ENCODE results near the gene STAG3. TPM values are rescaled to one million over a fixed set of nuclear protein-coding genes. Genes with fewer than 3 reads are reported as not detected.
A peak's percentile ranks its signal among the peaks of the same experiment; 100 is the strongest.
"Not testable (repeated sequence)": the region's sequence is repeated elsewhere in the genome, so short reads cannot be mapped to it uniquely, and the experiment has no call there.

STAG3 gene
- total RNA-seq (10 to 100 TPM in 1 of 5 experiments, 1 to 10 TPM in 4; 5.5 to 24.6 (median 9.5) TPM), polyA plus RNA-seq (1 to 10 TPM; 2.4 to 6.5 TPM), total RNA-seq (3.8 reads per million, percentile 19 among the genes with 10 or more reads in this experiment)

GRCh38 chr7:100177045-100178001 lies at the start of gene STAG3, which contains the start of gene GPC2:
Gene STAG3 (plus strand): TSS chr7:100177918. CDS start chr7:100180557, 2,639 bp downstream.
Gene GPC2 (minus strand): TSS chr7:100177381. CDS start chr7:100177199, 182 bp downstream.
- Histone ChIP-seq H3K27me3 (ENCODE audit: control insufficient read depth in 2 of 2, insufficient read depth in 2 of 2, low read length in 2 of 2) (no peaks in the 10 kb centered on the region), H3K9me3 (ENCODE audit: control insufficient read depth in 2 of 3, low read length in 3 of 3) (no peaks in the 10 kb centered on the region), H3K27ac (ENCODE audit: low read depth, low read length) (peak within 1 kb of the TSS; percentile 76), H3K4me1 (ENCODE audit: control insufficient read depth in 2 of 2, insufficient read depth in 2 of 2, low read length in 2 of 2) (peaks cover 7 to 28% of the 10 kb centered on the region in 2 donors), H3K4me3 (ENCODE audit: low read length) (peak within 1 kb of the TSS; percentile 70), H3K36me3 (ENCODE audit: control insufficient read depth in 2 of 3, insufficient read depth in 3 of 3, low read length in 3 of 3) (peaks cover 0 to 10% (median 0%) of the 10 kb centered on the region in 3 experiments)
- intact Hi-C loops (cut with micrococcal nuclease) = loop anchor here (1.0 to 5.0 kb wide), 11 partner anchors 8 to 435 kb away; partner anchors contain the start of genes LAMTOR4 (in 2 of the 2), MEPCE (in 2 of the 2), TRAPPC14 (in 2 of the 2) and AP4M1 (in 1 of the 2)
- H3K4me1 Mint-ChIP-seq = peaks cover 28 to 67% (median 52%) of the 10 kb centered on the region in 7 donors
- H3K9me3 Mint-ChIP-seq = peaks cover 0 to 11% (median 2%) of the 10 kb centered on the region in 11 donors
- H3K36me3 Mint-ChIP-seq = peaks cover 0 to 11% (median 0%) of the 10 kb centered on the region in 5 donors
- ATAC-seq (peak; percentile 97), DNase-seq (peak; percentile 95 to 99 (median 98))
- H3K4me3 Mint-ChIP-seq = peak within 1 kb of the TSS; percentile 76 to 84 (median 80)
- CTCF ChIA-PET = interaction anchor here (0.6 to 2.9 kb wide), 6 partner anchors 11 to 45 kb away, joined by 3 to 14 read pairs (median 4); no protein-coding TSS in a partner anchor
- POLR2A ChIA-PET = interaction anchor here (0.6 to 20.9 kb wide), 20 partner anchors 12 to 257 kb away, joined by 3 to 383 read pairs (median 4); partner anchors contain the start of genes AP4M1, COPS6, GAL3ST4 and LAMTOR4
- H3K27ac Mint-ChIP-seq = peak within 1 kb of the TSS; percentile 42 to 92 (median 78)
- H3K27me3 Mint-ChIP-seq = peaks cover 0 to 4% (median 0%) of the 10 kb centered on the region in 5 donors

- Mint-ChIP-seq H3K4me1 (peaks cover 13 to 51% (median 33%) of the 10 kb centered on the region in 7 donors), H3K36me3 (peaks cover 0 to 5% (median 0%) of the 10 kb centered on the region in 5 donors), H3K4me3 (peak overlapping the region; percentile 66 to 100 (median 91)), H3K9me3 (peaks cover 0 to 4% (median 0%) of the 10 kb centered on the region in 11 donors), H3K27ac (peak overlapping the region in 8 of 9 donors; percentile 62 to 86 (median 80)), H3K27me3 (no peaks in the 10 kb centered on the region)
- Histone ChIP-seq H3K4me3 (ENCODE audit: low read length) (peak overlapping the region; percentile 99), H3K36me3 (ENCODE audit: control insufficient read depth in 2 of 3, insufficient read depth in 3 of 3, low read length in 3 of 3) (peaks cover 0 to 22% (median 0%) of the 10 kb centered on the region in 3 experiments), H3K27me3 (ENCODE audit: control insufficient read depth in 2 of 2, insufficient read depth in 2 of 2, low read length in 2 of 2) (no peaks in the 10 kb centered on the region), H3K4me1 (ENCODE audit: control insufficient read depth in 2 of 2, insufficient read depth in 2 of 2, low read length in 2 of 2) (peaks cover 20 to 33% of the 10 kb centered on the region in 2 donors), H3K9me3 (ENCODE audit: control insufficient read depth in 2 of 3, low read length in 3 of 3) (no peaks in the 10 kb centered on the region), H3K27ac (ENCODE audit: low read depth, low read length) (peak overlapping the region; percentile 98)
- ATAC-seq (no peak), DNase-seq (no peak)
- ChIA-PET CTCF (interaction anchor here (0.5 to 3.3 kb wide), 8 partner anchors 8 to 213 kb away, joined by 3 to 8 read pairs (median 4); no protein-coding TSS in a partner anchor), POLR2A (interaction anchor here (0.6 to 2.8 kb wide), 22 partner anchors 8 to 345 kb away, joined by 3 to 15 read pairs (median 4); partner anchors contain the start of genes AP4M1, GAL3ST4, GPC2 and MCM7)
- intact Hi-C loops (cut with micrococcal nuclease) = no loop called here
These were observed 49.1 kb upstream of the STAG3 start for GRCh38 chr7:100128637-100128963.

GRCh38 chr7:100130220-100130607 lies 47.5 kb upstream of the STAG3 start:
- H3K27ac ChIP-seq (ENCODE audit: low read depth, low read length); ATAC-seq; H3K4me3 ChIP-seq (ENCODE audit: low read length); H3K27me3 Mint-ChIP-seq; H3K27me3 ChIP-seq (ENCODE audit: control insufficient read depth in 2 of 2, insufficient read depth in 2 of 2, low read length in 2 of 2); H3K9me3 ChIP-seq (ENCODE audit: control insufficient read depth in 2 of 3, low read length in 3 of 3); H3K36me3 Mint-ChIP-seq; H3K9me3 Mint-ChIP-seq; H3K27ac Mint-ChIP-seq; DNase-seq: not testable (repeated sequence)
- Histone ChIP-seq H3K36me3 (ENCODE audit: control insufficient read depth in 2 of 3, insufficient read depth in 3 of 3, low read length in 3 of 3) (peaks cover 0 to 10% (median 0%) of the 10 kb centered on the region in 3 experiments), H3K4me1 (ENCODE audit: control insufficient read depth in 2 of 2, insufficient read depth in 2 of 2, low read length in 2 of 2) (peaks cover 18 to 33% of the 10 kb centered on the region in 2 donors)
- H3K4me3 Mint-ChIP-seq = peak overlapping the region in 1 of 10 donors; percentile 10
- intact Hi-C loops (cut with micrococcal nuclease) = loop anchor here (2.0 to 5.0 kb wide), 4 partner anchors 37 to 217 kb away; partner anchors contain the start of genes AZGP1 (in 1 of the 2) and GAL3ST4 (in 1 of the 2)
- ChIA-PET POLR2A (interaction anchor here (0.5 to 4.6 kb wide), 10 partner anchors 10 to 219 kb away, joined by 3 to 16 read pairs (median 4); partner anchors contain the start of genes AP4M1, CNPY4, LAMTOR4 and MCM7), CTCF (interaction anchor here (0.7 to 5.6 kb wide), 14 partner anchors 10 to 1158 kb away, joined by 3 to 84 read pairs (median 5); partner anchors contain the start of genes COPS6, GPC2, PVRIG and STAG3)
- peaks cover 13 to 40% (median 23%) of the 10 kb centered on the region in 7 donors for H3K4me1 Mint-ChIP-seq

GRCh38 chr7:100130608-100131453 lies 46.9 kb upstream of the STAG3 start:
- ChIA-PET POLR2A (interaction anchor here (0.5 to 4.6 kb wide), 10 partner anchors 11 to 219 kb away, joined by 3 to 16 read pairs (median 3); partner anchors contain the start of genes AP4M1, CNPY4, LAMTOR4 and MCM7), CTCF (interaction anchor here (0.6 to 5.6 kb wide), 19 partner anchors 10 to 283 kb away, joined by 3 to 84 read pairs (median 5); partner anchors contain the start of genes AP4M1, COPS6, GPC2 and MCM7)
- H3K36me3 ChIP-seq (ENCODE audit: control insufficient read depth in 2 of 3, insufficient read depth in 3 of 3, low read length in 3 of 3) = peaks cover 0 to 9% (median 0%) of the 10 kb centered on the region in 3 experiments
- H3K4me1 Mint-ChIP-seq = peaks cover 8 to 35% (median 23%) of the 10 kb centered on the region in 7 donors
- no peak overlapping the region for H3K27ac Mint-ChIP-seq
- H3K9me3 Mint-ChIP-seq = peaks cover 0 to 4% (median 0%) of the 10 kb centered on the region in 11 donors
- peak overlapping the region; percentile 48 for H3K4me3 ChIP-seq (ENCODE audit: low read length)
- no peaks in the 10 kb centered on the region for H3K27me3 Mint-ChIP-seq
- intact Hi-C loops (cut with micrococcal nuclease) = loop anchor here (1.0 to 5.0 kb wide), 9 partner anchors 30 to 218 kb away; partner anchors contain the start of genes AP4M1 (in 1 of the 2), AZGP1 (in 1 of the 2), GAL3ST4 (in 1 of the 2) and MCM7 (in 1 of the 2)
- ATAC-seq = peak; percentile 26
- H3K4me1 ChIP-seq (ENCODE audit: control insufficient read depth in 2 of 2, insufficient read depth in 2 of 2, low read length in 2 of 2) = peaks cover 13 to 27% of the 10 kb centered on the region in 2 donors
- H3K36me3 Mint-ChIP-seq = no peaks in the 10 kb centered on the region
- no peak overlapping the region for H3K27ac ChIP-seq (ENCODE audit: low read depth, low read length)
- no peaks in the 10 kb centered on the region for H3K27me3 ChIP-seq (ENCODE audit: control insufficient read depth in 2 of 2, insufficient read depth in 2 of 2, low read length in 2 of 2)
- H3K4me3 Mint-ChIP-seq = peak overlapping the region in 6 of 10 donors; percentile 29 to 53 (median 44)
- H3K9me3 ChIP-seq (ENCODE audit: control insufficient read depth in 2 of 3, low read length in 3 of 3) = no peaks in the 10 kb centered on the region
- DNase-seq = peak; percentile 73 to 89 (median 81)

GRCh38 chr7:100132126-100132525 lies 45.6 kb upstream of the STAG3 start:
- no peaks in the 10 kb centered on the region for H3K9me3 Mint-ChIP-seq
- Histone ChIP-seq H3K4me3 (ENCODE audit: low read length) (no peak overlapping the region), H3K36me3 (ENCODE audit: control insufficient read depth in 2 of 3, insufficient read depth in 3 of 3, low read length in 3 of 3) (peaks cover 0 to 3% (median 0%) of the 10 kb centered on the region in 3 experiments), H3K27ac (ENCODE audit: low read depth, low read length) (no peak overlapping the region), H3K9me3 (ENCODE audit: control insufficient read depth in 2 of 3, low read length in 3 of 3) (no peaks in the 10 kb centered on the region), H3K27me3 (ENCODE audit: control insufficient read depth in 2 of 2, insufficient read depth in 2 of 2, low read length in 2 of 2) (no peaks in the 10 kb centered on the region), H3K4me1 (ENCODE audit: control insufficient read depth in 2 of 2, insufficient read depth in 2 of 2, low read length in 2 of 2) (peaks cover 13 to 22% of the 10 kb centered on the region in 2 donors)
- POLR2A ChIA-PET = interaction anchor here (0.6 to 4.6 kb wide), 15 partner anchors 12 to 297 kb away, joined by 3 to 16 read pairs (median 6); partner anchors contain the start of genes CNPY4, GAL3ST4, LAMTOR4 and PVRIG
- H3K4me1 Mint-ChIP-seq = peaks cover 3 to 28% (median 20%) of the 10 kb centered on the region in 7 donors
- peak overlapping the region in 3 of 9 donors; percentile 28 to 73 (median 55) for H3K27ac Mint-ChIP-seq
- CTCF ChIA-PET = interaction anchor here (0.6 to 5.6 kb wide), 22 partner anchors 10 to 279 kb away, joined by 3 to 84 read pairs (median 4); partner anchors contain the start of genes GPC2, LAMTOR4, PVRIG and STAG3
- intact Hi-C loops (cut with micrococcal nuclease) = loop anchor here (1.0 to 5.0 kb wide), 9 partner anchors 35 to 275 kb away; partner anchors contain the start of genes AZGP1 (in 1 of the 2) and GAL3ST4 (in 1 of the 2)
- H3K27me3 Mint-ChIP-seq = no peaks in the 10 kb centered on the region
- DNase-seq (no peak), ATAC-seq (no peak)
- no peaks in the 10 kb centered on the region for H3K36me3 Mint-ChIP-seq
- H3K4me3 Mint-ChIP-seq = no peak overlapping the region
